Activated naive CD4-positive, alpha-beta T cell treated with anti-CD3 and anti-CD28 coated beads for 36 hours (primary cell): ENCODE results near the gene NDST1. TPM values are rescaled to one million over a fixed set of nuclear protein-coding genes. Genes with fewer than 3 reads are reported as not detected.

ENCODE experiments used
- CTCF ChIA-PET: fragments of 350-600 bp; sonication (Branson Sonifier 250); formaldehyde crosslinking; loops from one replicate; lab custom pipeline; 2021; ENCODE audit warnings: antibody characterized with exemption; lab: Charles Lee
- DNase-seq: peaks from one replicate; pipeline ENCODE4 v3.0.0-alpha.2; 2020
- H3K27ac Mint-ChIP-seq: one replicate; pipeline ENCODE4 v1.8.0; 2021; ENCODE audit warnings: mild to moderate bottlenecking, mixed read lengths
- H3K27me3 Mint-ChIP-seq: one replicate; pipeline ENCODE4 v1.8.0; 2021; ENCODE audit warnings: low read depth, mixed read lengths
- H3K36me3 Mint-ChIP-seq: one replicate; pipeline ENCODE4 v1.8.0; 2021; ENCODE audit warnings: low read depth, mixed read lengths
- H3K4me1 Mint-ChIP-seq: one replicate; pipeline ENCODE4 v1.8.0; 2021; ENCODE audit warnings: low read depth, mixed read lengths
- H3K4me3 Mint-ChIP-seq: one replicate; pipeline ENCODE4 v1.8.0; 2021; ENCODE audit warnings: mild to moderate bottlenecking, moderate library complexity, mixed read lengths
- H3K9me3 Mint-ChIP-seq: one replicate; pipeline ENCODE4 v1.8.0; 2021; ENCODE audit warnings: mixed read lengths
- intact Hi-C: fragments of 100-400 bp; cut with micrococcal nuclease; formaldehyde crosslinking; loops from one replicate; pipeline ENCODE4 v1.15.1; 2023
- total RNA-seq, 2 experiments: library from RNA; stranded (reverse); gene quantifications; one replicate each; pipeline ENCODE4 v1.2.3, GENCODE V29; 2021

The NDST1 gene
- total RNA-seq, 2 experiments from 2014 or later: 2.4 to 3.3 TPM

DNA sequence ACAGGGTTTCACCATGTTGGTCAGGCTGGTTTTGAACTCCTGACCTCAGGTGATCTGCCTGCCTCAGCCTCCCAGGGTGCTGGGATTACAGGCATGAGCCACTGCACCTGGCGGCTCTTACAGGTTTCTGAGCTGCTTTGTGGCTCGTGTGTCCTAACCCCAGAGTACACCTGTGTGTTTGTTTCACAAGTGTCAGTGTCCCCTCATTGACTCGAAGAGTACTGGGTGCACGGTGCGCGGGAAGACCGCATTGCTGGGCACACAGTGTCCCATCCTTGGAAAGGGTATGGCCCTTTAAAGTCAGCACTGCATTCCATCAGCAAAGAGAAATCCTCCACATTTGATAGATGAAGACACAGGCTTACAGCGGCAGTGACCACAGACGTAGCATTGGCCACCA lies 23.8 kb downstream of the NDST1 start:
- intact Hi-C loops: no loop called here
- Mint-ChIP-seq H3K36me3 (no peaks in the 10 kb centered on the region), H3K9me3 (no peaks in the 10 kb centered on the region), H3K4me3 (no peak overlapping the region), H3K4me1 (no peaks in the 10 kb centered on the region), H3K27ac (no peak overlapping the region), H3K27me3 (no peaks in the 10 kb centered on the region)
- no peak for DNase-seq
- CTCF ChIA-PET: no interaction called here

DNA sequence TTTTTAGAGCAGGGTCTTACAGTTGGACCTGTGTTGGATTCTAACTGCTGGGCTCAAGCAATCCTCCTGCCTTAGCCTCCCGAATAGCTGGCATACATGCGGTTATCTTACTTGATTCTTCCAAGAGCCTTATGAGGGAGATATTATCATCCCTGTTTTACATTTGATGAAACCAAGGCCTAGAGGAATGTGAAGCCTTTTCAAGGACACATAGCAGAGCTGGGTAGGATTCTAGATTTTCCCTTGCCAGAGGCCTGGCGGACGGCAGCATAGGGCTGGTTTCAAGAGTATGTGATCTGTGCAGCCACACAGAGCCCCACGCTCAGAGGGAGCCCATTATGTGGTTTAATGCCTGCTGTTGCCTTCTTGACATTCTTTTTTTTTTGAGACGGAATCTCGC lies 24.2 kb downstream of the NDST1 start:
- Mint-ChIP-seq H3K27me3 (no peaks in the 10 kb centered on the region), H3K4me3 (no peak overlapping the region), H3K4me1 (no peaks in the 10 kb centered on the region), H3K9me3 (no peaks in the 10 kb centered on the region), H3K27ac (no peak overlapping the region), H3K36me3 (no peaks in the 10 kb centered on the region)
- no peak for DNase-seq
- CTCF ChIA-PET: no interaction called here
- intact Hi-C loops: no loop called here

DNA sequence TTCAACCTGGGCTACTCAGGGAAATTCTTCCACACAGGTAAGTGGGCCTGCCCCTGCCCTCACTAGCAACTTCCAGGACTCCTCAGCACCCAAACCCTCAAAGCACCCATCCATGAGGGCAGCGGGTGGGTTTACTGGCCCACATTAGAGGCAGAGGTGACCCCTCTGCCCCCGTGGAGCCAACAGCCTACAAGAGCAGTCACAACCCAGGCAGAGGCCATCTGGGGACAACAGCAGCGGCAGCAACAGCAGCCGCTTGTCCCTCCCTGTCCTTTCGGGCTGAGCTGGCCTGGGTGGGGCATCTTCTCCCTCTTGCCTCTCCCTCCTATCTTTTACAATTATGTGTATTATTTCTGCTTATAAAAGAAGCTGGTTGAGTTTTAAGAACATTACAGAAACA lies 25.1 kb downstream of the NDST1 start:
- CTCF ChIA-PET: no interaction called here
- intact Hi-C loops: no loop called here
- H3K9me3 Mint-ChIP-seq: no peaks in the 10 kb centered on the region
- no peaks in the 10 kb centered on the region for H3K27me3 Mint-ChIP-seq
- H3K36me3 Mint-ChIP-seq: no peaks in the 10 kb centered on the region
- no peaks in the 10 kb centered on the region for H3K4me1 Mint-ChIP-seq
- no peak overlapping the region for H3K4me3 Mint-ChIP-seq
- DNase-seq: no peak
- H3K27ac Mint-ChIP-seq: no peak overlapping the region

DNA sequence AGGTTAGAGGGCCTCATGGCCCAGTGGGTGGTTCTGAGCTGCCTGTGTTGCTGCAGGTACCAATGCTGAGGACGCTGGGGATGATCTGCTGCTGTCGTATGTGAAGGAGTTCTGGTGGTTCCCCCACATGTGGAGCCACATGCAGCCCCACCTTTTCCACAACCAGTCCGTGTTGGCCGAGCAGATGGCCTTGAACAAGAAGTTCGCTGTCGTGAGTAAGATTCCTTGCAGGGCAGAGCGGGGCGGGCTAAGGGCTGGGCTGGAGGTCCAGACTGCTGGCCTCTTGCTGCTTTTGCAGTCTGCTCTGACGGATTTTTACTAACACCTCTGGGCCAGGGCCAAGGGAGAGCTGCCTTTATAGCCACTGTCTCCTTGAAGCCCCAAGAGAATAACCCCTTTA lies 26.9 kb downstream of the NDST1 start:
- no peaks in the 10 kb centered on the region for H3K4me1 Mint-ChIP-seq
- no peak overlapping the region for H3K27ac Mint-ChIP-seq
- no peaks in the 10 kb centered on the region for H3K9me3 Mint-ChIP-seq
- CTCF ChIA-PET: interaction anchor here (1.3 kb wide), 1 partner anchor 10 kb away, joined by 3 read pairs; no protein-coding TSS in a partner anchor
- no peaks in the 10 kb centered on the region for H3K27me3 Mint-ChIP-seq
- intact Hi-C loops: no loop called here
- no peak for DNase-seq
- H3K4me3 Mint-ChIP-seq: no peak overlapping the region
- no peaks in the 10 kb centered on the region for H3K36me3 Mint-ChIP-seq

DNA sequence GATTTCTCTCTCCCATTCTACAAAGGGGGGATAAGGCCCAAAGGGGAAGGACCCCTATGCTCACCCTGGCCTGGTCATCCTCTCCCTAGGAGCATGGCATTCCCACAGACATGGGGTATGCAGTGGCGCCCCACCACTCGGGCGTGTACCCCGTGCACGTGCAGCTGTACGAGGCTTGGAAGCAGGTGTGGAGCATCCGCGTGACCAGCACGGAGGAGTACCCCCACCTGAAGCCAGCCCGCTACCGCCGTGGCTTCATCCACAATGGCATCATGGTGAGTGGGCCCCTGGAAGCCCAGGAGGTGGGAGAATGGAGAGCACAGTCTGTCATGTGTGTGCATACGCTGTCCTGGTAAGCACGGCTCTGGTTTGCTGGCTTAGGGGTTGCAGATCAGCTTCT lies 27.7 kb downstream of the NDST1 start:
- no peak for DNase-seq
- intact Hi-C loops: no loop called here
- Mint-ChIP-seq H3K4me1 (no peaks in the 10 kb centered on the region), H3K27ac (no peak overlapping the region), H3K36me3 (no peaks in the 10 kb centered on the region), H3K9me3 (no peaks in the 10 kb centered on the region), H3K4me3 (no peak overlapping the region), H3K27me3 (no peaks in the 10 kb centered on the region)
- CTCF ChIA-PET: interaction anchor here (0.7 to 1.3 kb wide), 2 partner anchors 11 to 468 kb away, joined by 3 to 4 read pairs; no protein-coding TSS in a partner anchor

DNA sequence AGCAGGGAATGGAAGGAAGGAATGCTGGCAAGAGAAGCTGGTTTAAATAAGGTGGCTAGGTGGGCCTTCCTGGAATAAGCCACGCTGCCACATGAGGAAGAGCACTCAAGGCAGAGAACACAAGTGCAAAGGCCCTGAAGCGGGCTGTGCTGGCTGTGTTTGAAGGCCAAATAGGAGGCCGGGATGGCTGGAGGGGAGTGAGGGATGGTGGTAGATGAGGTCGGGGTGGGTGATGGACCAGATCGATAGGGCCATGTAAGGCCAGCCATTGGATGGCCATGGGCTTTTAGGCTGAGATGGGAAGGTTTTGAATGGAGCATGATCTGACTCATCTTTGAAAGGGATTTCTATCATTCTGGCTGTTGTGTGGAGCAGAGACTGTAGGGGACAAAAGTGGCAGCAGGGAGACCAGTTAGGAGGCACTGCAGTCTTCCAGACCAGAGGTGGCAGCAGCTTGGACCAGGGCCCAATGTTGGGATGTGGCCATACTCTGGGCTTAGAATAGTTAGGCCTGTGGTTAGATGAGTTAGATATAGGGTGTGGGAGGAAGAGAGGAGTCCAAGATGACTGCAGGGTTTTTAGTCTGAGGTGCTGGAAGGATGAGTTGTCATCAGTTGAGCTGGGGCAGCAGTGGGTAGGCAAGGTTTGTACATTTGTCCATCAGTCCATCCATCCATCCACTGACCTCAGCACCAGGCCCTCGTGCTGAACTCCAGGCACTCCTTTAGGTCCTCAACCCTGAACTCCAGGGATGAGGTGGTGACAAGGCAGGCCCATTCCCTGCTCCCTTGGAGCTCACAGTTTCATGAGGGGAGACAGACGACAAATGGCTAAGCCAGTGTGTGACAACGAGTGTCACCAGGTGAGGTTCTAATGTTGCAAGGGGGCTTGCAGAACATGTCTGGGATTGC lies 30.3 kb downstream of the NDST1 start:
- Mint-ChIP-seq H3K27me3 (no peaks in the 10 kb centered on the region), H3K9me3 (no peaks in the 10 kb centered on the region), H3K4me1 (no peaks in the 10 kb centered on the region), H3K36me3 (peaks cover 2% of the 10 kb centered on the region), H3K4me3 (no peak overlapping the region), H3K27ac (no peak overlapping the region)
- CTCF ChIA-PET: no interaction called here
- no peak for DNase-seq
- intact Hi-C loops: no loop called here

DNA sequence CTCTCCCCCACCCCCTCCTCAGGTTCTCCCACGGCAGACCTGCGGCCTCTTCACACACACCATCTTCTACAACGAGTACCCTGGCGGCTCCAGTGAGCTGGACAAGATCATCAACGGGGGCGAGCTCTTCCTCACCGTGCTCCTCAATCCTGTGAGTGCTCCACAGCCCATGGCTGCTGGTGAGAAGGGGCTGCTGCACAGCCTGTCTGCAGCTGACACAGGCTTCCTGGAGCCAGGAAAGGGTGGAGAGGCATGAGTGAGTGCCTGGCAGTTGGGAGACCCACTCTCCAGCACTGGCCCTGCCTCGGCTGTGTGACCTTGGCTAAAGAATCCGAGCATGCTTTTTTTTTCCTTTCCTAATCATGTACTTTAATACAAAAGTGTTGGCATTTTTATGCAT lies 31.3 kb downstream of the NDST1 start:
- intact Hi-C loops: no loop called here
- H3K9me3 Mint-ChIP-seq: no peaks in the 10 kb centered on the region
- no peak overlapping the region for H3K27ac Mint-ChIP-seq
- DNase-seq: no peak
- H3K36me3 Mint-ChIP-seq: peaks cover 2% of the 10 kb centered on the region
- H3K4me3 Mint-ChIP-seq: no peak overlapping the region
- CTCF ChIA-PET: interaction anchor here (1.7 kb wide), 1 partner anchor 80 kb away, joined by 4 read pairs; no protein-coding TSS in a partner anchor
- H3K4me1 Mint-ChIP-seq: no peaks in the 10 kb centered on the region
- H3K27me3 Mint-ChIP-seq: no peaks in the 10 kb centered on the region

DNA sequence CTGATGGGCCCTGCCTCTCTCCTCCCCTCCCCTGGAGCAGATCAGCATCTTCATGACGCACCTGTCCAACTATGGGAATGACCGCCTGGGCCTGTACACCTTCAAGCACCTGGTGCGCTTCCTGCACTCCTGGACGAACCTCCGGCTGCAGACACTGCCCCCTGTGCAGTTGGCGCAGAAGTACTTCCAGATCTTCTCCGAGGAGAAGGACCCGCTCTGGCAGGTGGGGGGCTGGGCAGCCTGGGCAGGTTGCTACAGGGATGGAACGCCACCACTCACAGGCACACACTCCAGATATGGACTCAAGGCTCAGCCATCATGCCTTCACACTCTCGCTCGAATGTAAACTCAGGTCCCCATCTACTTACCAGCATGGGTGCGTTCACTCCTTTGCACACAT lies 32.1 kb downstream of the NDST1 start:
- intact Hi-C loops: no loop called here
- H3K4me3 Mint-ChIP-seq: no peak overlapping the region
- CTCF ChIA-PET: interaction anchor here (1.7 kb wide), 1 partner anchor 81 kb away, joined by 4 read pairs; no protein-coding TSS in a partner anchor

DNA sequence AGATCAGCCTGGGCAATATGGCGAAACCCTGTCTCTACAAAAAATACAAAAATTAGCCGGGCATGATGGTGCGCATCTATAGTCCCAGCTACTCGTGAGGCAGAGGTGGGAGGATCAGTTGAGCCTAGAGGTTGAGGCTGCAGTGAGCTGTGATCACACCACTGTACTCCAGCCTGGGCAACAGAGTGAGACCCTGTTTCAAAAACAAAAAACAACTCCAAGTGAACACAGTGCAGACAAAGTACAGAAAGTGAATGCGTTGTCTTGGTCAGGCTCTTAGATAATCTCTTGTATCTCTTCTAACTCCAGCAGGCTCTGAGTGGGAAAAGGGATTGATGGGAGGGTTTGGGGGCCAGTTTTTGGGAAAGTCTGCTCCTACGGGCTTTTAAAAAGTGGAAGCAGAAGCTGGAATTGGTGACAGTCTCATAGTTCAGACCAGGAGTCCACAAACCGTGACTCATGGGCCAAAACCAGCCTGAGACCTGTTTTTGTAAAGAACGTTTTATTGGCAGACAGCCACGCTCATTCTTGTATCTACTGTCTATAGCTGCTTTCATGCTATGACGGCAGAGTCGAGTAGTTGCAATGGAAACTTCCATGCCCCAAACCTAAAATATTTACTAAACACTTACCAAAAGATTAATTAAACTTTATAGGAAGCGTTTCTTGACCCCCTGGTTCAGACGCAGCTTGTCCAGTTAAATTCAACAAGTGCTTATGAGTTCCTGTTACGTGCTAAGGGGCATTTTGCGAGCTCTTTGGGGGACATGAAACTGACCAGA lies 32.9 kb downstream of the NDST1 start:
- Mint-ChIP-seq H3K27me3 (no peaks in the 10 kb centered on the region), H3K36me3 (peaks cover 2% of the 10 kb centered on the region), H3K4me1 (no peaks in the 10 kb centered on the region), H3K4me3 (no peak overlapping the region), H3K9me3 (no peaks in the 10 kb centered on the region), H3K27ac (no peak overlapping the region)
- CTCF ChIA-PET: interaction anchor here (1.2 to 4.7 kb wide), 3 partner anchors 20 to 83 kb away, joined by 4 to 42 read pairs (median 4); no protein-coding TSS in a partner anchor
- no peak for DNase-seq
- intact Hi-C loops: no loop called here

More for the DNA sequence above, 32.1 kb downstream of the NDST1 start:
- H3K4me1 Mint-ChIP-seq: no peaks in the 10 kb centered on the region
- no peaks in the 10 kb centered on the region for H3K9me3 Mint-ChIP-seq
- no peak overlapping the region for H3K27ac Mint-ChIP-seq
- H3K27me3 Mint-ChIP-seq: no peaks in the 10 kb centered on the region
- DNase-seq: no peak
- H3K36me3 Mint-ChIP-seq: peaks cover 2% of the 10 kb centered on the region

DNA sequence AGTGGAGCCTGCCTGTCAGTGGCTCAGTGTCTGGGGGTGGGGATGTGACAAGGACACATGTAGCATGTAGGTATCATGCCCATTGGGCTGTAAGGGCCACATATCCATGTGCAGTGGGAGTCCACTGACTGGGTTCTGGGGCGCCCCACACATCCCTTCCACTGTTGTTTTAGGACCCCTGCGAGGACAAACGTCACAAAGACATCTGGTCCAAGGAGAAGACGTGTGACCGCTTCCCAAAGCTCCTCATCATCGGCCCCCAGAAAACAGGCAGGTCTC lies 33.4 kb downstream of the NDST1 start:
- no peaks in the 10 kb centered on the region for H3K9me3 Mint-ChIP-seq
- H3K4me3 Mint-ChIP-seq: no peak overlapping the region
- CTCF ChIA-PET: interaction anchor here (1.2 to 4.7 kb wide), 2 partner anchors 19 to 83 kb away, joined by 4 to 42 read pairs; no protein-coding TSS in a partner anchor
- no peaks in the 10 kb centered on the region for H3K4me1 Mint-ChIP-seq
- intact Hi-C loops: no loop called here
- no peaks in the 10 kb centered on the region for H3K27me3 Mint-ChIP-seq
- DNase-seq: no peak
- H3K27ac Mint-ChIP-seq: no peak overlapping the region
- peaks cover 2% of the 10 kb centered on the region for H3K36me3 Mint-ChIP-seq

DNA sequence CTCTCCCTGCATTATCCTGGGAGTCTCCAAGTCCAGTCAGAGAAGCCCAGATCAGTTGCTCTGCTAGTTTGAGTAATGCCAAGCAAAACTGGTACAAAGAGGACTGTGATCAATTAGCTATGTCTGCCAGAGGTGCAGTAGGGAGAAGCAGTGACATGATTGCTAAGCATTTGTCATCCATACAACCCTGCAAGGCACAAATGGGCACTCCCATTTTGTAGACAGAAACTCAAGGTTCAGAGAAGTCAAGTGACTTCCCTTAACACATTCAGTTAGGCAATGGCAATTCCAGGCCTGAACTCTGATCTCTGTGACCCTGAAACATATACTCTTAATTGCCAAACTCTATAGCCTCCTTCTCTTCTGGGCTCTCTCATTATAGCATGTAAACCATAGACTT lies 34.0 kb downstream of the NDST1 start:
- Mint-ChIP-seq H3K36me3 (peaks cover 2% of the 10 kb centered on the region), H3K4me1 (no peaks in the 10 kb centered on the region), H3K27ac (no peak overlapping the region), H3K27me3 (no peaks in the 10 kb centered on the region), H3K9me3 (no peaks in the 10 kb centered on the region), H3K4me3 (no peak overlapping the region)
- DNase-seq: no peak
- intact Hi-C loops: no loop called here
- CTCF ChIA-PET: interaction anchor here (0.7 to 4.7 kb wide), 4 partner anchors 11 to 84 kb away, joined by 3 to 42 read pairs (median 4); no protein-coding TSS in a partner anchor

DNA sequence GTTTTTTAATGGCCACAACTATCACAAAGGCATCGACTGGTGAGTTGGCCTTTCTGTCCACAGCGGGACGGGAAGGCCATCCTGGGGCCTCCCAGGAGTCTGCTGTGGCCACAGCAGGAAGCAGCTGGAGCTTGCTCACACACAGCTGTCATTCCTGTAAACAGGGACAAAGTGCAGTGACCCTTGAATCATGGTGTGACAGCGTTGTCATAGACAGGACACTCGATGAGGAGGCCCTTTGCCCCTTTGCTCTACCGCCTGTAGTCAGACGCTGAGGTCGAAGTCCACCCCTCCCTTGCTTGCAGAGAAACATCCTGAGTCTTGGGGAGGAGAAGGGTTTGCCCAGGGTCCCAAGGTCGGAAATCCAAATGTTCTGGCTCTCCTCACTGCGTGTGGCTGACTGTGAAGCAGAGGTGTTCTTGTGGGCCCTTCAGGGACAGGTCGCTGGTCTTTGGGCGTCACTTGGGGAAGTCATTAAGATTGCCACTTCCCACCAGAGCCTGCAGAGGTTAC lies 35.1 kb downstream of the NDST1 start:
- intact Hi-C loops: no loop called here
- CTCF ChIA-PET: interaction anchor here (0.7 to 4.7 kb wide), 5 partner anchors 10 to 85 kb away, joined by 3 to 42 read pairs (median 4); no protein-coding TSS in a partner anchor
- Mint-ChIP-seq H3K9me3 (no peaks in the 10 kb centered on the region), H3K36me3 (peaks cover 2% of the 10 kb centered on the region), H3K4me1 (no peaks in the 10 kb centered on the region), H3K27me3 (no peaks in the 10 kb centered on the region), H3K27ac (no peak overlapping the region), H3K4me3 (no peak overlapping the region)
- DNase-seq: no peak
